GM12873 (cell line): ENCODE measurements around the gene C16orf92.

Experiments
- CTCF ChIP-seq: IDR thresholded peaks from 2 replicates; pipeline ENCODE4 v1.5.1; 2012; ENCODE audit warnings: low read depth, mild to moderate bottlenecking, moderate library complexity, low read length, control low read depth; ENCODE audit not compliant: insufficient read depth; ENCODE audit errors: missing control alignments

The C16orf92 gene

DNA sequence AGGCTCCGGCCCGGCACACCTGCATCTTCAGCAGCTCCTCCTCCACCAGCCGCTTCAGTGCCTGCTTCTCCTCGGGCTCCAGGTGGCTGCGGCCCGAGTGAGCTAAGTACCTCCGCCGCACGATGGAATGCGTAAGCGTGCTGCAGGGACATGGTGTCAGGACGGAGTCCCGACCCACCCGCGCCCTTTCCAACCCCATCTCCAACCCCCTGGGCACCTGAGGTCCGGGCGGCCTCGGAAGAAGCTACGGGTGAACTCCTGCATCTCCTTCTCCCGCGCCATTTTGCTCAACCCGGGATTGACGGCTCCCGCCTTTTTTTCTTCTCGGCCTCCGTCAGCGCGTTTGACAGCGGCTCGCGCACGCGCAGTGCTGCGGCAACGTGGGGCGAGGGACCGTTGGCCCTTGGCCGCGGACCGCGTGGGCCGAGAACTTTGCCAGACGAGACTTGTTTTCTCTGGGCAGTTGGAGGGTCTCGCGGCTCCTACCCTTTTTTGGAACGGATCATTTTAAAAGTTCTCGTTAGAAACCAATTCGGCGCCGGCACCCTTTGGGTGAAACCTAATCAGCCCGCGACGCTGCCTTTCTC is 27.6 kb upstream of the C16orf92 start, which contains the start of gene HIRIP3:
TSS of gene HIRIP3 (minus strand) at position 294 of the 587 bp plus-strand sequence. CDS start at position 282, 12 bp downstream.
- TF ChIP-seq CTCF = no peak

DNA sequence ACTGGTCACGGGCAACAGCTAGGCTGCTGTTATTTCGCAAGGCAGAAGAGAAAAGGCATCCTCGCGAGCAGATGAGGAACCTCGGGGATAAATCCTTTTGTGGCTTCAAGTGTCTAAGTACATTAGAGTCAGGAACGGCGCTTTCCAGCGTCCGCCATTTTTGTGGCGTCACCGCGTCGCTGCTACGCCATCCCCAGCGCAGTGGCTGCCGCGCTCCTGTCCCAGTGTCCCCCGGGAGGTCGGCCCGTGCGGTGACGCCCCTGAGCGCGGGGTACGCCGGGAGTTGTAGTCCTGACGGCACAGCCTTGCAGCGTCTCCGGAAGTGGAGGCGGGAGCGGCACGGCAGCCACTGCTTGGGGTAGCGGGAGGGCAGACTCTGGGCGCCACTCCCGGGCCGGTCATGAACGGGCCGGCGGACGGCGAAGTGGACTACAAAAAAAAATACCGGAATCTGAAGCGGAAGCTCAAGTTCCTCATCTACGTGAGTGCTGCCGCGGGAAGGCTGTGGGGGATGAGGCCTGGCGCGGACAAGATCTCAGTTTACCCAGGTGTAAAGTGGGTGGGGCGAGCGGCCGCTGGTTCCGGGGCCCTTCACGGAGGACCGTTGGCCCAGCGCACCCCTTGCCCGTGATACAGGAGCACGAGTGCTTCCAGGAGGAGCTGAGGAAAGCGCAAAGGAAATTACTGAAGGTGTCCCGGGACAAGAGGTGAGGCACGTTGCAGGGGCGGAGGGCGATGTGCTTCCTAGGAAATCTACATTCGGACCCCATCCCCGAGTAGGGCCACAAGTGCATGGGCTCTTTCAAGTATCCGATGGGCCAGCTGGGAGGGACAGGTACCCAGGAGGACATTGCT is 26.9 kb upstream of the C16orf92 start, which contains the start of gene INO80E:
TSS of gene INO80E (plus strand) at position 331 of the 855 bp plus-strand sequence. CDS start at position 401, 70 bp downstream.
- peak; percentile 9 for TF ChIP-seq CTCF

- TF ChIP-seq CTCF = peak; percentile 23
These were observed 26.2 kb upstream of the C16orf92 start for GRCh38 chr16:29996766-29997250.

DNA sequence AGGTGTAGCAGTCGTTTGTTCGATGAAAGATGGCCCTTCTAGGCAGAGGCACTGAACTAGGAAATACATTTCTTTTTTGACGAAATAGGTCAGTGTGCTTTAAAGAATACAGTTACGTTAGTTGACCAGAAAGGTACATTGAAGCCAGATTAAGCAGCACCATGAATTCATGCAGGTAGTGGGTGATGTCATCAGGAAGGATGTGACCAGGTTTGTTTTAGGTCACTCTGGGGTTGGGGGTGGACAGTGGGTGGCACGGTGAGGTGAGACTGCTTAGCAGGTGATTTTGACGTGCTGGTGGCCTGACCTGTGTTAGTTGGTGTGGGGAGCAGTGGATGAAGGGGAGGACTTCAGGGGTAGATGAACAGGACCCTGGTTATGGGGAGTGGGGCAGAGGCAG is 23.4 kb upstream of the C16orf92 start:
- no peak for TF ChIP-seq CTCF

DNA sequence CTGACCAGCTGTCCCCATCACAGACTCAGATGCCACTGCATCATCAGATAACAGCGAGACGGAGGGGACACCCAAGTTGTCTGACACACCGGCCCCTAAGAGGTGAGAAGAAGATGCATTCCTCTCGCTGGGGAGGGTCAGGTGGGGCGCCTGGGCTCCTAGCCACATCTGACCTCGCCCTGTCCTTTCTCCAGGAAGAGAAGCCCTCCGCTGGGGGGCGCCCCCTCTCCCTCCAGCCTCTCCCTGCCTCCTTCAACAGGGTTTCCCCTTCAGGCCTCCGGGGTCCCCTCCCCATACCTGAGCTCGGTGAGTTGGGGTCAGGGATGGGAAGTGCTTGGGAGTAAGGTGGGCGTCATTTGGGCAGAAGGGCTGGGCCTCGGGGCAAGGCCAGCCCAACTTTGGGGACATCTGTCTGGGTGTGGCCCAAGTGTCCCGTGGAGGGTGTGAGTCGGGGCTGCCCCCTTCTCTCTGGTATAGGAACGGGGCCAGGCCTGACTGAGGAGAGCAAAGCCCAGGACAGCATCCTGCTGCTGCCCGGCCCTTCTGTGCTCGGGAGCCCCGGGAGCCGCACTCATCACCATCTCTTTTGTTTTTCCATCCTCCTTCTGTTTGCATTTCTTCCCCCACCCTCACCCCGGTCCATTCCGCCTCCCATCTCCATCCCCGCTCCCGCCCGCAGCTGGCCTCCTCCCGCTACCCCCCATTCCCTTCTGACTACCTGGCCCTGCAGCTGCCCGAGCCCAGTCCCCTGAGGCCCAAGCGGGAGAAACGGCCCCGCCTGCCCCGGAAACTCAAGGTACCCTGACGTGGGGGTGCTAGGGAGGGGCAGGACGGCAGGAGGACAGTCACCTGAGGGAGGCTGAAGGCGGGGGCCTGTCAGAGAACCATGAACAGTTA is 22.0 kb upstream of the C16orf92 start:
- peak; percentile 16 for TF ChIP-seq CTCF

- TF ChIP-seq CTCF = no peak
These were observed 20.2 kb upstream of the C16orf92 start for GRCh38 chr16:30002614-30003346.
